Activated CD4-positive, CD25-positive, alpha-beta regulatory T cell treated with anti-CD3 and anti-CD28 coated beads, Interleukin-2, amount 50 U/mL, for 72 hours (primary cell): Measurements from ENCODE around the gene KRTAP4-16.
"Not testable (repeated sequence)": the region's sequence is repeated elsewhere in the genome, so short reads cannot be mapped to it uniquely, and the experiment has no call there.

ENCODE experiments used
- DNase-seq: peaks from one replicate; pipeline ENCODE4 v3.0.0; 2021

KRTAP4-16 gene

DNA sequence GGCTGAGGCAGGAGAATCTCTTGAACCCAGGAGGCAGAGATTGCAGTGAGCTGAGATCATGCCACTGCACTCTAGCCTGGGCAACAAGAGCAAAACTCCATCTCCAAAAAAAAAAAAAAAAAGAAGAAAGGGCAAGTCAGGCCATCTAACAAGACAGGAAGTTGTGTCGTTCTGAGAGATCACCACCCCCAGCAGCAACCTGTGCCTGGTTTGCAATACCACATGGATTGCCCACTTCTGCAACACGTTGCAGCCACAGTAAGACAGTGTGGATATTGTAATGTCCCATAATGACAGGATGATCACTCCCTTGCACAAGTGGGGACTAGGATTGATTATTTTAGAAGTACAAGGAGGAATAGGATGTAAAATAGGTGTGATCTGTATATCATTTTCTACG lies 33.0 kb downstream of the KRTAP4-16 start:
- DNase-seq, result no peak

DNA sequence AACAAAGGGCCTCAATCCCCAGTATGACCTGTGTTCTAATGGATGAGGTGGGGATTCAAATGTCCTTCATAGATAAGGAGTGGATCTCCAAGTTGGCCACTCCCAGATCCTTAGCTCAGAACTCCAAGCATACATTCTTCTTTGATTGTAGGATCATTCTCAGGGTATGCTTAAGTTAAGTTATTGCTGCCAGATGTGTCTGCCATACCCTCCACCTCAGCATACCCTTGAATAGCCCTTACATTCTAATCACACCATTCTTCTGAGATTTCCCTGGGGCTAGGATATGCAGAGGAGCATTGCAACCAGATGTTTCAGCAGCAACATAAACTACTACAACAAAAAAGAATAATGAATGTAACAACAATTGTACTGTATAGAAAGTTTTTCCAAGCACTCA lies 34.7 kb downstream of the KRTAP4-16 start:
- DNase-seq, result no peak

DNA sequence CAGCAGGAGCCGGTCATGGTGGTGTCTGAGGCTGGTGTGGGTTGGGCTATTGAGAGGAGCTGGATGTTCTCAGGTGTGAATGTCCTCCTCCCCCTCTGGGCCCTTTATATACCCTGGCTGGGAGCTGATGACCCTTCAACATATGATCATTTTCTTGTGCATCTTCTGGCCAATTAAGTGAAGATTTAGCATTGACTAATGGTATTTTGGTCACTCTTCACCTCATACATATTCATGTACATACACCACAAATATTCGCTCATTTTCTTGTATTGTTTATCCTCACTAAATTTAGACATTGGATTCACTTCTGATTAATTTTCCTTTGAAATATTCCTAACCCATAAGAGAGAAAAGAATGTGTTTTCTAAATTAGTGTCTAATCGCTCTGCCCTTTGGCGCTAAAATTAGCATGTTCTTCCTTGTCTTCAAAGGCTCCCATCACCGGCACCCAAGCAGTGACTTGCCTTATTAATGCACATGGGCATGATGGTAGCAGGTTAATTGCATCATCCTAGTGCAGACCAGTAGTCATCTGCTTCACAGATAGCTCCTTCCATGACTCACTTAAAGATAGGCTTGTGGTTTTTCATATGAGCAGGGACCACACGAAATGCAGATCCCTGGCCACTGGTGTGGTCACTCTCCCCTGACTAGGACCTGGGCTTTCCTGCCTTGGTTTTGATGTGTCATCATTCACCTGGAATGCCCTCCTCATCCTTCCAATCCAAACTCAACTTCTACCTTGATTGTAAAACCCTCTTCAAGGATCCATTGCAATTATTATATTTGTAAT lies 36.0 kb downstream of the KRTAP4-16 start, which contains the start of gene KRTAP2-4:
KRTAP2-4 (minus strand) TSS at position 51 of the 796 bp plus-strand sequence; CDS start at position 17, 34 bp downstream.
- DNase-seq, result no peak

DNA sequence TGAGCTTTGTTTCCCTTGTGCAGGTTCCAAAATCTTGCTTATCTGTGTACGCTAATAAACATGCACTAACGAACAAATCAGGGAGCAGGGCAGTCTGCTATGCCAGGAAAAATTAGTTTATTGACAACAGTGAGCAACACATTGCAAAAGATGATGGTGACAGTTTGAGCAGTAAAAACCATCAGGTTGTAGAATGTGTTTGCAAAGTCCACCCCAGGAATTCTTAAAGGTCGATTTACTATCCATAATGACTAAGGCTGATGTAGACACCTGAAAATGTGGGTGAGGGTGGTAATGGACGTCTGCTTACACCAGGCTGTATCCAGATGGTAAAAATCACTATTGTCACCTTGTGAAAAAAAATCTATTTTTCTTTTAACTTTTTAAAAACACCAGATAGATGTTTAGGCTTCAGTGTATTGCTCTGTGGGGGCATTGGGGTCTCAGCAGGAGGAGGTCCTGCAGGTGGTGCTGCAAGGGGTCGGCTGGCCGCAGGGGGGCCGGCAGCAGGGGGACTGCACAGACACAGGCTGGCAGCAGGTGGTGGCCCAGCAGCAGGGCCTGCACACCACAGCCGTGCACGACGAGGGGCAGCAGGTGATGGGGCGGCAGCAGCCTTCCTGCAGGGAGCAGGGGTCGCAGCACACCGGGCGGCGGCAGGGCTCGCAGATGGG lies 36.9 kb downstream of the KRTAP4-16 start:
- not testable (repeated sequence) for DNase-seq

DNA sequence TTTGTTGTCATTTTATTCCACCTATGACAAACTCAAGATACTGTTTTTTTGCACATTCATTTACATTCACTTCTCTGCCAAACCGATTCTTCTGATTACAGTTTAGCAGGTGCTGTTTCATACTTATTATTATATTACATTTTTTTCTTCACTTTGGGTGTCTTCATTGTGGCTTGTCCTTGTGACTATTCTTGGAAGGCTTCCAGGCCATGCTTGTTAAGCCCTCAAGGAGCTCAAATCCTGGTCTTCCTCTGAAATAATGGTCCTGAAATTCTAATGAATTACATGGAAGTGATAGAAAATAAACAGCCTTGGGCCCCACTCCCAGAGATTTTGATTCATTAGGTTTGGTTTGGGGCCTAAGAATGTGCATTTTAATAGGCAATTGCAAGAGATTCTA lies 37.7 kb downstream of the KRTAP4-16 start:
- no peak for DNase-seq

DNA sequence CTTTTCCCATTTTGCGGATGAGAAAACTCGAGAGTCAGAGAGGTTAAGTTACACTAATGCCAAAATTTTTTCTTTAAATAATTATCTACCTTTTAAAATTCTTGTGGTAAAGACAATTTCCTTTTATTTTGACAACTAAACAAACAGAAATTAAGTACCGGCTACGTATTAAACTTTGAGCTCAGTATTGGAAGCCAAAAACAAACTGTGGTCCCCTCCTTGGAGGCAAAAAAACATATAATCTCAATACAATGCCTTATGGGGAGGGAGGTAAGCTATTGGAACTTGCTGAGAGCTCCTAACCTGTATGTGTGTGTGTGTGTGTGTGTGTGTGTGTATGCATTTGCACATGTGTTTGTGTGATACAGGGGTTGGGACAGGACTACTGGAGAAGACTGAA lies 38.6 kb downstream of the KRTAP4-16 start:
- no peak for DNase-seq

DNA sequence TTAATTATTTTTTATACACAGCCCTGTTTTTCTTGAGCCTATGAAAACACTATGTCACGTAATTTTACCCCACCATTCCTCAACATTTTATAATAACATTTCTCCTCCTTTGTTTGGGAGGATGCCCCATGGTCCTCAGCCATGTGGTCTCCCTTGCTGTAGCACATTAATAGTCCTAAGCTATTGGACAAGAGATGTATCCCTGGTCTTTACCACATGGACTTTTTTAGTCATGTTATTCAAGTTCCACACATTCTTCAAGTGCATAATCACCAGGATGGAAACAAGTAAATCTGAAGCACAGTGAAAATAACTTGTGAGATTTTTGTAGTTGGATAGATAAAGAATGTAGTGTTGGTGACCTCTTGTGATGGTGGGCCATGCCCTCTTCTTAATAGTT lies 40.0 kb downstream of the KRTAP4-16 start:
- DNase-seq, result no peak

DNA sequence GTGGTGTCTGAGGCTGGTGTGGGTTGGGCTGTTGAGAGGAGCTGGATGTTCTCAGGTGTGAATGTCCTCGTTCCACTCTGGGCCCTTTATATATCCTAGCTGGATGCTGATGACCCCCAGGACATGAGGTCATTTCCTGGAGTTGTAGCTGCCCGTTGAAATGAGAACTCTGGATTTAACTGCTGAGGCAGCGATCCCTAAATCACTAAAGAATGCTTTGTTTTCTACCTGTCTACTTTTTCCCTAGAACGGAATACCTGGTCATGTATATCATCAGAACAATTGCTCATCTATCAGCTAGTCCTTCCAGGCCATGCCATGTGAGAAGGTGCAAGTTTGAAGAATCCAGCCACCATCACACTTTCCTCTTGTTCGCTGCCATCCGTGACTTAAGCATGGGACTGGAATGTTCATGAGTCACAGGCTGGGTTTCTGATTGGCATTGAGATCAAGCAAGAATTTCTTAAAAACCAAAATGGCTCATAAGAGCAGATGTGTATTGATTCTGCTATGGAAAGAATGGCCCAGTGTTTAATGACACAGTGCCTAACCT lies 41.9 kb downstream of the KRTAP4-16 start, which contains the start of gene KRTAP2-3:
KRTAP2-3 (minus strand) TSS at position 63 of the 553 bp plus-strand sequence. CDS start 64 bp downstream, outside the sequence.
- DNase-seq, result no peak

DNA sequence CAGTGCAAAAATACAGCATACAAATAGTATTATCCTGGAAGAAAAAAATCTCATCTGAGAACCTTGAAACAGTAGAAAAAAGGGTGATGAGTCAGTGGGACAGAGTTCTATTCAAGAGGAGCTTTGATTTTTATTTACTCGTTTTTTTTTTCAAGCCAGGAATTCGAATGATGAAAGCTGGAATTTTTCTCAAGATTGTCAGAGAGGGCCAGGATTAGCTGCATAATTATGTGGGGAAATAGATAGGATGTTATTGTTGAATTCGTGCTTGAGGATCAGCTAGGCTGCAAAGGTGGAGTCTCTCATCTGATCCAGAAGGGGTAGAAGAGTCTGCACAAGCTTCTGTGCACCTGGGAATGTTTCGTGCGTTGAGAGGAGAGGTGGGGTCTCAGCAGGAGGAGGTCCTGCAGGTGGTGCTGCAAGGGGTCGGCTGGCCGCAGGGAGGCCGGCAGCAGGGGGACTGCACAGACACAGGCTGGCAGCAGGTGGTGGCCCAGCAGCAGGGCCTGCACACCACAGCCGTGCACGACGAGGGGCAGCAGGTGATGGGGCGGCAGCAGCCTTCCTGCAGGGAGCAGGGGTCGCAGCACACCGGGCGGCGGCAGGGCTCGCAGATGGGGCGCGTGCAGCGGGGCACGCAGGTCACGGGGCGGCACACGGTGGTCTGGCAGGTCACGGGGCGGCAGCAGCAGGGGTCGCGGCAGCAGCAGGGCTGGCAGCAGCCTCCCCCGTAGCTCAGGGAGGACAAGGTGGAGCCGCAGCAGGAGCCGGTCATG lies 42.5 kb downstream of the KRTAP4-16 start:
- DNase-seq, result not testable (repeated sequence)

DNA sequence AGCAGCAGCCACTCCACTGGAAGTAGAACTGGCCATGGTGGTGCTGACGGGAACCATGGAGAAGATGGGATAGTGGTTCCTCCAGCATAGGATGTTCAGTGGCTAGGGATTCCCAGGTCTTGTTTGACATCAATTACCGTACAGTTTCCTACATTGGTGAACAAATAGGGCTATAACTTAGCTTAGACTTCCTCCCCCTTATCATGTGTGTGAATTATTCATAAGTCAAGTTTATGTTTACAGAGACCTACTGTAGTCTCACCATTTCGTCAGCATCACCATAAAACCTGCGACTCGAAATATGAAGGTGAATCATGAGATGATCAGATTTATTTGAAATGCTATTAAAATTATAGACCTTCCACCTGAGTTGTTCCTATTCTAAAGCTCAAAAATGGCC lies 43.3 kb downstream of the KRTAP4-16 start:
- no peak for DNase-seq

DNA sequence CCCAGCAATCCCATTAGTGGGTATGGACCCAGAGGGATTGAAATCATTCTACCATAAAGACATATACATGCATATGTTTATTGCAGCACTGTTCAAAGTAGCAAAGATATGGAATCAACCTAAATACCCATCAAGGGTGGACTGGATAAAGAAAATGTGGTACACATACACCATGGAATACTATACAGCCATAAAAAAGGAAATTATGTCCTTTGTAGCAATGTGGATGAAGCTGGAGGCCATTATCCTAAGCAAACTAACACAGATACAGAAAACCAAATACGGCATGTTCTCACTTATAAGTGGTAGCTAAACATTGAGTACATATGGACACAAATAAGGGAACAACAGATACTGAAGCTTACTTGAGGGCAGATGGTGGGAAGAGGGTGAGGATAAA lies 44.5 kb downstream of the KRTAP4-16 start:
- DNase-seq, result no peak

DNA sequence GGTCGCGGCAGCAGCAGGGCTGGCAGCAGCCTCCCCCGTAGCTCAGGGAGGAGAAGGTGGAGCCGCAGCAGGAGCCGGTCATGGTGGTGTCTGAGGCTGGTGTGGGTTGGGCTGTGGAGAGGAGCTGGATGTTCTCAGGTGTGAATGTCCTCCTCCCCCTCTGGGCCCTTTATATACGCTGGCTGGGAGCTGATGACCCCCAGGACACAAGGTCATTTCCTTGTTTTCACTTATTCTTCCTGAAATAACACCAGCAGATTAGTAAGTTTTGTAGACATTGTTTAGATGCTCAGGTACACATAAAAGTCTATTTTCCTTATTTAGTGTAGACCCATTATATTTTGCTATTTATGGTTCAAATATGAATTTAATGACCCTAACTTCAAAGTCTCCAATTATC lies 46.9 kb downstream of the KRTAP4-16 start, which contains the start of gene KRTAP2-2:
KRTAP2-2 (minus strand) TSS at position 101 of the 400 bp plus-strand sequence; CDS start at position 82, 19 bp downstream.
- not testable (repeated sequence) for DNase-seq

DNA sequence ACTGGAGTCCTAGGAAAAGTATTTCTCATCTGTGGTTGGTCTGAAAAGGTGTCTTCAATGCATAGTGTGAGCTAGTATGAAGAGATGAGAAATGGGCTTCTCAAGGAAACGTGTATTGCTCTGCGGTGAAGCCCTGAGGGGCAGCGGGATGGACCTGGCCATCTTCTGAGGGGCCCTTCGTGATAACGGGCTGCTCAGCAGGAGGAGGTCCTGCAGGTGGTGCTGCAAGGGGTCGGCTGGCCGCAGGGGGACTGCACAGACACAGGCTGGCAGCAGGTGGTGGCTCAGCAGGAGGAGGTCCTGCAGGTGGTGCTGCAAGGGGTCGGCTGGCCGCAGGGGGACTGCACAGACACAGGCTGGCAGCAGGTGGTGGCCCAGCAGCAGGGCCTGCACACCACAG lies 47.5 kb downstream of the KRTAP4-16 start:
- DNase-seq, result not testable (repeated sequence)

DNA sequence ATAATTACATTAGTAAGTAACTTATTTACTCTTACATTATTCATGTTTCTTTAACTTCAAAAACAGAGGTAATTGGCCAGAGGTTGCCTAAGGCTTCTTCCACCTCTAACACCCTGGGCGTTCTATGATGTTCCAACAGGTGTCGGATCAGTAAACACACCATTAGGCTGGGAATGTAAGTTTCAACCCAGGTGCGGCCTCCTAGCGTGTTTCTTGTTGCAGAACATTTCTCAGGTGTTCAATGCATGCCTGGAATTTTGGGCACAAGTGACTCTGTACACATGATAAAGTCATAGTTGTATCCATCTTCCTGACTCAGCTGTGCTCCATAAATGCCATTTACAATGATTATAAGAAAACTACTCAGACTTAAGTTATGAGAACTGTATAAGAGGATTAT lies 48.0 kb downstream of the KRTAP4-16 start:
- DNase-seq, result no peak

DNA sequence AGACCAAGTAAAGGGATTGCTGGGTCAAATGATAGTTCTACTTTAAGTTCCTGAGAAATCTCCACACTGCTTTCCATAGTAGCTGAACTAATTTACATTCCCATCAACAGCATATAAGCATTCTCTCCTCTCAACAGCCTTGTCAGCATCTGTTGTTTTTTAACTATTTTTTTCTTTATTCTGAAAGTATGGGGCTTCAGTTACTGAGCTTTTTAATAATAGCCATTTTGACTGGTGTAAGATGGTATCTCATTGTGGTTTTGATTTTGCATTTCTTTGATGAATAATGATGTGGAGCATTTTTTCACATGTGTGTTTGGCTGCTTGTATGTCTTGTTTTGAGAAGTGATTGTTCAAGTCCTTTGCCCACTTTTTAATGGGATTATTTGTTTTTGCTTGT lies 49.4 kb downstream of the KRTAP4-16 start:
- DNase-seq, result no peak
